Gastrocnemius medialis (tissue), 4 donors: Measurements from ENCODE around the gene PTPRQ. TPM values are rescaled to one million over a fixed set of nuclear protein-coding genes. Genes with fewer than 3 reads are reported as not detected.

Source experiments
- ATAC-seq, 2 donors: fragments of 150-250 bp; one replicate each; pipeline ENCODE4 v1.9.1; 2016
- DNase-seq, 2 donors: peaks; one replicate each; pipeline ENCODE4 v3.0.0-alpha.2; 2019
- H3K27ac ChIP-seq, 4 donors: fragments of 200-600 bp; sonication (generic); 1 replicate in 1 of 4; 2 replicates in 3 of 4; pipeline ENCODE4 v1.5.1; 2016 to 2018; ENCODE audit warnings: mild to moderate bottlenecking in 2 of 4, moderate library complexity in 1 of 4
- H3K27me3 ChIP-seq, 3 donors: fragments of 200-600 bp; sonication (generic) in 2 of 3; 1 replicate in 1 of 3; 2 replicates in 2 of 3; pipeline versions ENCODE4 v1.5.1 to v1.6.0; 2016 to 2019; ENCODE audit warnings: mild to moderate bottlenecking in 1 of 3, moderate library complexity in 1 of 3
- H3K36me3 ChIP-seq, 2 donors: fragments of 200-600 bp; sonication (generic) in 1 of 2; one replicate each; pipeline ENCODE4 v1.5.1; 2017 to 2018
- H3K4me1 ChIP-seq, 2 donors: fragments of 200-600 bp; sonication (generic) in 1 of 2; one replicate each; pipeline ENCODE4 v1.5.1; 2016 to 2017; ENCODE audit warnings: mild to moderate bottlenecking in 2 of 2
- H3K4me3 ChIP-seq, 4 donors: fragments of 200-600 bp; sonication (generic) in 3 of 4; 1 replicate in 1 of 4; 2 replicates in 3 of 4; pipeline ENCODE4 v1.5.1; 2016 to 2019; ENCODE audit warnings: mild to moderate bottlenecking in 2 of 4
- H3K9me3 ChIP-seq, 3 donors: fragments of 200-600 bp; sonication (generic) in 2 of 3; 1 replicate in 1 of 3; 2 replicates in 2 of 3; pipeline ENCODE4 v1.5.1; 2016 to 2019
- POLR2A ChIP-seq, 2 donors: fragments of 450-650 bp; IDR thresholded peaks; one replicate each; pipeline ENCODE4 v1.6.1; 2017; ENCODE audit warnings: antibody characterized with exemption in 2 of 2, mild to moderate bottlenecking in 2 of 2, moderate library complexity in 2 of 2
- in situ Hi-C, 4 donors: fragments of 200-750 bp; cut with MboI; loops; one replicate each; pipeline versions ENCODE4 v1.15.0 to v1.8.0; 2017; ENCODE audit warnings: low sequenced_read_pairs in 4 of 4
- intact Hi-C: fragments of 100-400 bp; cut with DNase I; formaldehyde crosslinking; loops from one replicate; pipeline ENCODE4 v1.15.1; 2023; ENCODE audit warnings: low total_unique reads
- total RNA-seq, 4 donors: library from RNA; depleted of rRNA; stranded (reverse); fragments of >200 nt; gene quantifications; one replicate each; pipeline versions ENCODE4 v1.1.0 to v1.2.3, GENCODE V29; 2016
- TF ChIP-seq, protein P1 (sequence below), 5 experiments: fragments of 450-650 bp in 3 of 5; fragments of 200-600 bp in 2 of 5; sonication (generic) in 2 of 5; IDR thresholded peaks in 4 of 5; conservative IDR thresholded peaks in 1 of 5; 1 replicate in 4 of 5; 2 replicates in 1 of 5; pipeline ENCODE4 v1.5.1; 2016 to 2019; ENCODE audit warnings: antibody characterized with exemption in 5 of 5, mild to moderate bottlenecking in 3 of 5, moderate library complexity in 3 of 5

Gene PTPRQ
- total RNA-seq, 4 donors from 2014 or later, result 0.02 to 0.91 (median 0.46) TPM; not detected in 1

DNA sequence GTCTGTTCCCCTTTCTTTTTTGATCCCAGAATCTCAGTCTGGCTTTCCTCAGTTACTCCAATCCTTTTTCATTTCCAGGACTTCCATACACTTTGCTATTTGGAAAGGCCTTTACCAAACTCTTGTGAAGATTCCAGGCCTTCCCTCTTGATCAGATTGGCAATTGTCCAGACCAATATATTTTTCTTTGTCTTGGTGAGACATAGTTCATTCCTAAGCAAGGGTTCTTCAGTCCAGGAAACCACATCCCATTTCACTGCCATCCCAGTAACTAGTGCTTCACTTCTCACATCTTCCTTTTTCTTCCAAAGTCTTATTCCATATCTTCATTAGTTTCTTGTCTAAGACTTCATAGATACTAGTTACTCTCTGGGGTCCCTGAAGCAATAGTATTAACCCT lies 2.1 kb upstream of the PTPRQ start:
- Histone ChIP-seq H3K4me1 (no peaks in the 10 kb centered on the region), H3K9me3 (no peaks in the 10 kb centered on the region), H3K27ac (no peak overlapping the region), H3K27me3 (no peaks in the 10 kb centered on the region), H3K4me3 (no peak overlapping the region), H3K36me3 (no peaks in the 10 kb centered on the region)
- TF ChIP-seq POLR2A (IDR thresholded peaks at IDR 0.05), result no peak
- TF ChIP-seq, protein P1, sequence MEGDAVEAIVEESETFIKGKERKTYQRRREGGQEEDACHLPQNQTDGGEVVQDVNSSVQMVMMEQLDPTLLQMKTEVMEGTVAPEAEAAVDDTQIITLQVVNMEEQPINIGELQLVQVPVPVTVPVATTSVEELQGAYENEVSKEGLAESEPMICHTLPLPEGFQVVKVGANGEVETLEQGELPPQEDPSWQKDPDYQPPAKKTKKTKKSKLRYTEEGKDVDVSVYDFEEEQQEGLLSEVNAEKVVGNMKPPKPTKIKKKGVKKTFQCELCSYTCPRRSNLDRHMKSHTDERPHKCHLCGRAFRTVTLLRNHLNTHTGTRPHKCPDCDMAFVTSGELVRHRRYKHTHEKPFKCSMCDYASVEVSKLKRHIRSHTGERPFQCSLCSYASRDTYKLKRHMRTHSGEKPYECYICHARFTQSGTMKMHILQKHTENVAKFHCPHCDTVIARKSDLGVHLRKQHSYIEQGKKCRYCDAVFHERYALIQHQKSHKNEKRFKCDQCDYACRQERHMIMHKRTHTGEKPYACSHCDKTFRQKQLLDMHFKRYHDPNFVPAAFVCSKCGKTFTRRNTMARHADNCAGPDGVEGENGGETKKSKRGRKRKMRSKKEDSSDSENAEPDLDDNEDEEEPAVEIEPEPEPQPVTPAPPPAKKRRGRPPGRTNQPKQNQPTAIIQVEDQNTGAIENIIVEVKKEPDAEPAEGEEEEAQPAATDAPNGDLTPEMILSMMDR (IDR thresholded peaks at IDR 0.05 in 4 of 5, conservative IDR thresholded peaks at IDR 0.05 in 1 of 5), result no peak
- DNase-seq, result no peak
- in situ Hi-C loops, result no loop called here
- intact Hi-C loops, result no loop called here
- ATAC-seq, result no peak

DNA sequence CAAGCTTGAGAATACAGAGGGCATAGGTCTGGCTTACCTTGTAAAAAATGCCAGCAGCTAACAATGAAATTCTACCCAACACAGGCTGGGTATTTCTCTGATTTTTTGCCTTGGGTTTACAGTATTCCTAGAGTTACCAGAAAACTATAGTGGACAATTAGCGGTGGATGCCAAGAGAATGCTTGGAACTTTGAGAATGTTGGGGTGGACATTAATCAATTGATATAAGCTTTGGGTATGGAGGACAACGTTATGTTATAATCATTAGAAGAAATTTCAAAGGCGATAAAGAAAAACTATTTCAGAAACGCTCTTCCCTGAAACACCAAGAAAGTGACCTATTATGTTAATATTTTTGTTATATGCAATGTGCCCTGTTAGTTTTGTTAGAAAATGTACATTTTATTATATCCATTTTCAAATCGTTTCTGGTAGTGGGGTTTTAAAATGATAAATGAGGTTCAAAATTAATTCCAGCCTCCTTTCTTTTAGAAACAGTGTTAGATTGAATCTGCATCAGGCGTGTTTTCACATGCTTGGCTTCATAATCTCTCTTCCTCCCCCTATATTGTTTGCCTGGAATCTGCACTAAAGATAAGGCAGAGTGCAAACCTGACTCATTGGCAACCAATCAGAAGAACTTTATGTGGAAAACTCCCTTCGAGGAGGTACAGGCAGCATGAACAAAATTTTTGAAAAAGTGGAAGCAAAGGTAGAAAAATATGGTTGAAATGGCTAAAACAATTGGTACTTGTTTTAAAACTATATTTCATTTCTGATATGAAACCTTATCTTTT lies 1.4 kb upstream of the PTPRQ start:
- Histone ChIP-seq H3K36me3 (no peaks in the 10 kb centered on the region), H3K9me3 (no peaks in the 10 kb centered on the region), H3K4me1 (no peaks in the 10 kb centered on the region), H3K27ac (no peak overlapping the region), H3K27me3 (no peaks in the 10 kb centered on the region), H3K4me3 (no peak overlapping the region)
- DNase-seq (no peak), ATAC-seq (no peak)
- in situ Hi-C loops, result no loop called here
- intact Hi-C loops, result no loop called here
- no peak for TF ChIP-seq POLR2A (IDR thresholded peaks at IDR 0.05)
- TF ChIP-seq, protein P1 (IDR thresholded peaks at IDR 0.05 in 4 of 5, conservative IDR thresholded peaks at IDR 0.05 in 1 of 5), result no peak

DNA sequence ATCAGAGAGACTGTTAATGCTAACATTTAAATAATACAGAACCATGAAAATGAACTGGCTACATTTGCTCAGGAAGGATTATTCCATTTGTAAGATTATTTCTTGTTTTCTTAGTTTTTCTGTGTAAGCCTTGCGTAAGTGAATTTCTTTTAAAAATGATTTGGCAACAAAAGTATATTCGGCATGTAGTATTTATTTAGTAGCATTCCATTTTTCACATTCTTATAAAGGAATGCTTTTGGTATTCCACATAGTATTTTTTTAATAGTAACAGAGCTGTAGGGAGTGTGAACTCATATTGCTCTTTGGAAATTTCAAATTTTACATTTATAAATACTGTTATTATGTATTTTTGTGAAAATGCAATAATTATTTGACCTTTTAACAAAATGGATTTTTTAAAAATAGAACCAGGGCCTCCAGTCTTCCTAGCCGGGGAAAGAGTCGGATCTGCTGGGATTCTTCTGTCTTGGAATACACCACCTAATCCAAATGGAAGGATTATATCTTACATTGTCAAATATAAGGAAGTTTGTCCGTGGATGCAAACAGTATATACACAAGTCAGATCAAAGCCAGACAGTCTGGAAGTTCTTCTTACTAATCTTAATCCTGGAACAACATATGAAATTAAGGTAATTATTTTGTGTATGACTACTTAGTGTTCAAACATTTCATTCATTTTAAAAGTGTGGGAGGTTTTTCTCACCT lies 1.2 kb downstream of the PTPRQ start:
- intact Hi-C loops (no loop called here), in situ Hi-C loops (no loop called here)
- Histone ChIP-seq H3K27ac (no peak overlapping the region), H3K4me3 (no peak overlapping the region), H3K4me1 (no peaks in the 10 kb centered on the region), H3K36me3 (no peaks in the 10 kb centered on the region), H3K27me3 (no peaks in the 10 kb centered on the region), H3K9me3 (no peaks in the 10 kb centered on the region)
- no peak for ATAC-seq
- DNase-seq, result no peak
- TF ChIP-seq, protein P1 (IDR thresholded peaks at IDR 0.05 in 4 of 5, conservative IDR thresholded peaks at IDR 0.05 in 1 of 5), result no peak
- TF ChIP-seq POLR2A (IDR thresholded peaks at IDR 0.05), result no peak

DNA sequence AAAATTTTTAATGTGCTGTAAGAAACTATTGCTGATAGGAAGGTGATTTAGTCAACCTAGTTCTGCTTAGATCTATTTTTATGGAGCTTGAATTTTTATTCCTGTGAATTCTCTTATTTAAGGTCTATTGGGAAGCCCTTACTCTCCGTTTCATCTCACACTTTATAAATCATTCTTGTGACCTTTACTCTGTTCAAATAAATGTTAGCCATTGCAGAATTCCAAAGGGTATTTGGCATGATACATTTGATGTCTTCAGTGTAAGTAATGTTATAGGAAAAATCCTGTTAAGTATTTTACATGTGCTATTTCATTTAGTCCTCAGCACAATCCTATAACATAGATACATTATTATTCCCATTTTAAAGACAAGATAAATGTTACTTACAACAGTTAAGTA lies 12.5 kb downstream of the PTPRQ start:
- H3K36me3 ChIP-seq, result no peaks in the 10 kb centered on the region
- H3K9me3 ChIP-seq, result no peaks in the 10 kb centered on the region
- no peaks in the 10 kb centered on the region for H3K27me3 ChIP-seq
- intact Hi-C loops, result no loop called here
- DNase-seq (no peak), ATAC-seq (no peak)
- in situ Hi-C loops, result no loop called here
- no peak overlapping the region for H3K4me3 ChIP-seq
- H3K4me1 ChIP-seq, result no peaks in the 10 kb centered on the region
- no peak overlapping the region for H3K27ac ChIP-seq
- TF ChIP-seq POLR2A (IDR thresholded peaks at IDR 0.05), result no peak
- TF ChIP-seq, protein P1 (IDR thresholded peaks at IDR 0.05 in 4 of 5, conservative IDR thresholded peaks at IDR 0.05 in 1 of 5), result no peak
